GM19455 (cell line): Measurements from ENCODE around the gene ANKMY1.

Source experiments
- ATAC-seq: cut with Tn5 transposase; IDR thresholded peaks from one replicate; pipeline ENCODE4 v1.9.1; 2021; ENCODE audit not compliant: unreplicated experiment

The ANKMY1 gene

DNA sequence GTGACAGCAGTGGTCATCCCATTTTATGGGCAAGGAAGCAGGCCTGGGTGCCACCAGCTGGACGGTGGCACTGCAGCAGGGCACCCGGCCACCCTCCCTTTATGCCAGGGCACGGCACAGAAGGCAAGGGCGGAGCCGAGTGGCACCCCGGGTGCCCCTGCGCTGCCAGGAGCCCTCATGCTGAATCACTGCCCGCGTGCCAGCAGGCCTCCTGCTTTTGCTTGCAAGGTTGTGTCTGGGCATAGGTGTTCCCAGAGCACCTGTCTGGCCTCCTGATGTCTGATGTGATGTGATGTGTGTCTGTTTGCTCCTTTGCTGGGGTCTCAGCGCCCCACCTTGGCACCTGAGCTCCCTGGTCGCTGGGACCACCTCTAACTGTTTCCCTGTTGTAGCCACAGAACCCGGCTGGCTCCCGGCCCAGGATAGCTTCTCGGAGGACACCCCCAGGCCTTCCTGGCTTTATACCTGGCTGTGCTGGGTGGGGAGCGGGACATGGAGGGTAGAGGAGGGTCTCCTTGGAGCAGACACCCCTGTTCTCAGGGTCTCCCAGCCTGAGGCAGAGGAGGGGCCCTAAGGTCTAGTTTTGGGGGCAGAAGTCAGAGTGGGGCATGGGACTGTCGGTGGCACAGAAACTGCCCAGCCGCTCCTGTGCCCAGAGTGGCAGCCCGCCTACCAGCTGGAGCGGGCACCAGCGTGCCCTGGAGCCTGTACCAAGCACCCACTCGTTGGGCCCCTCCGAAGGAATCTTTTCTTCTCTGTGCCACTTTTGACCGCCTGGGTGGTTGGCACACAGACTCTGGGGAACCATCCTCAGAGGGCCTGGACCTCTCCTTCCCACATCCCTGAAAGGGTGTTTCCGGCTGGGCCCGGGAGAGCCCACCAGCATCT is 118.7 kb downstream of the ANKMY1 start:
- no peak for ATAC-seq

GRCh38 chr2:240437861-240438809 is 119.7 kb downstream of the ANKMY1 start:
- no peak for ATAC-seq

GRCh38 chr2:240437551-240437860 is 120.3 kb downstream of the ANKMY1 start:
- no peak for ATAC-seq

DNA sequence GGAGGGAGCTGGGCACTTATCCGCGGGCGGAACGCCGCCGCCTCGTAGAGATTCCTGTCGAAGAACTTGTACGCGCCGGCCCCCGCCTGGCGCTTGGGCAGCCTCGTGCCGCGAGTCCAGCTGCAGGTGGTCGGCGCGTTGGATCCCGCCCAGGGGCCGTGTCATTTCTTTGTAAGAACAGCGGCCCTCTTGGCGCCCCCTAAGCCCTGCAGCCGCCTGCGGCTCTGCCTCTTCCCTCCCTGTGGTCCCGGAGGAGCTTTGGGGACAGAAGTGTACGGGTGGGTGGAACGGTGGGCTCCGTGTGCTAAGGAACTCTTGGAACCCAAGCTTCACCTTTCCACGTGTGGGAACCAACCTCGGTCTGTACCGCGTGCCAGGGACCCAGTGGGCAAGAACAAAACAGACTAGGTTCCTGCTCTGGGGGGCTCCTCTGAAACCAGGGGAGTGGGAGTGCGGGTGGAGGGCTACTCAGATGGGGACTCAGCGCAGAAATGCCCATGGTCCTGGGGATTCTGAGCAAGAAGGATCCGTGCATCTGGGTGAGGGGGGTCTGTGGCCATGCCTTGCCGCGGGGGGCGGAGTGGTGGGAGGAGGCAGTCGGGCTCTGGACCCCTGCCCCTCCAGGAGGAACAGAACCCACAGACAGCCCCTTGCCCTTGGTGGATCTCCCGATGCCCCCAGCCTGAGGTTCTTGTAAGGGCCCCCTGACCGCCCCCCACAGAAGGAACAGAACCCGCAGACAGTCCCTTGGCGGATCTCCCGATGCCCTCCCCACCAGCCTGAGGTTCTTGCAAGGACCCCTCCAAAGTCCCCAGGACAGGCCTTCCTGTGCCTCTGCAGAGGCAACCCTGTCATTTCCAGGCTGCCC is 120.9 kb downstream of the ANKMY1 start:
- no peak for ATAC-seq

DNA sequence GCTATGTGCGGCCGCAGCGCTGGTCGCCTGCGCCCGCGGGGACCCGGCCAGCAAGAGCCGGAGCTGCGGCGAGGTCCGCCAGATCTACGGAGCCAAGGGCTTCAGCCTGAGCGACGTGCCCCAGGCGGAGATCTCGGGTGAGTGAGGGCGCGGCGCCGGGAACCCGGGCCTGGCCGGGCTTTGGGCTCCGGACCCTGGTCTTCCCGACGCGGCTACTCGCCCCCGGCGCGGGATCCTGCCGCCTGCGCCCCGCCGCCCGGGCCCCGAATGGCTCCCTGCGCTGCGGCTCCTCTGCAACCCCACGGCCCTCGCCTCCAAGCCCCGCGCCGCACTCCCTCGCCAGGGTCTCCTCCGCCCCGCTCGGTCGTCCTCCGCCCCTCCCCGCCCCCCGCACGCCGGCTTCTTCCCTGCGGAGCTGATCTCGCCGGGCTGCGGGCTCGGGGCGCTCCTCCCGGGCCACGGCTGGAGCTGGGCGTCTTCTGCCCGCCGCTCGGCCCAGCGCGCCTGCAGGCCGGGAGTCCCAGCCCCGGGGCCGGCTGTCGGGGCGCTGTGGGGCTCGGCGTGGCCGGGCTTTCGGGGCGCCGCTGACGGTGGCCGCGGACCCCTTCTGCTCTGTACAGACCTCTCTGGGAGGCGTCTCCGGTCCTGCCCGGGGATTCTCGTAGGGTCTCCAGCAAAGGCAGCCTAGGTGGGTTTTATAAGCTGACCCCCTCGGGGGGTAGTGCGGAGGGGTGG is 121.7 kb downstream of the ANKMY1 start:
- peak; percentile 13 for ATAC-seq

DNA sequence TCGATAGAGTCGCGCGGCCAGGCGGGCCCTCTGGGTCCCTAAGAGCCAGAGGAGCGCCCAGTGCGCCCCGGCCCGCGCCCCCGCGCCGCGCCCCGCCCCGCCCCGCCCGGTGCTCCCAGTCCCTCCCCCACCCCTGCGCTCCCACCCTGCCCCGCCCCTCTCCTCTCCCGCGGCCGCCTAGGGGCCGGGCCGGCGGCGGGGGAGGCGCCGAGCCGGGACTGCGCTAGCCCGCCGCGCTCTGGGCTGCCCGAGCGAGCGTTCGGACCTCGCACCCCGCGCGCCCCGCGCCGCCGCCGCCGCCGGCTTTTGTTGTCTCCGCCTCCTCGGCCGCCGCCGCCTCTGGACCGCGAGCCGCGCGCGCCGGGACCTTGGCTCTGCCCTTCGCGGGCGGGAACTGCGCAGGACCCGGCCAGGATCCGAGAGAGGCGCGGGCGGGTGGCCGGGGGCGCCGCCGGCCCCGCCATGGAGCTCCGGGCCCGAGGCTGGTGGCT is 122.3 kb downstream of the ANKMY1 start, which contains the start of gene GPC1:
Gene GPC1 (plus strand): TSS at position 207 of the 491 bp plus-strand sequence. CDS start 256 bp downstream, at position 463.
- peak; percentile 62 for ATAC-seq

DNA sequence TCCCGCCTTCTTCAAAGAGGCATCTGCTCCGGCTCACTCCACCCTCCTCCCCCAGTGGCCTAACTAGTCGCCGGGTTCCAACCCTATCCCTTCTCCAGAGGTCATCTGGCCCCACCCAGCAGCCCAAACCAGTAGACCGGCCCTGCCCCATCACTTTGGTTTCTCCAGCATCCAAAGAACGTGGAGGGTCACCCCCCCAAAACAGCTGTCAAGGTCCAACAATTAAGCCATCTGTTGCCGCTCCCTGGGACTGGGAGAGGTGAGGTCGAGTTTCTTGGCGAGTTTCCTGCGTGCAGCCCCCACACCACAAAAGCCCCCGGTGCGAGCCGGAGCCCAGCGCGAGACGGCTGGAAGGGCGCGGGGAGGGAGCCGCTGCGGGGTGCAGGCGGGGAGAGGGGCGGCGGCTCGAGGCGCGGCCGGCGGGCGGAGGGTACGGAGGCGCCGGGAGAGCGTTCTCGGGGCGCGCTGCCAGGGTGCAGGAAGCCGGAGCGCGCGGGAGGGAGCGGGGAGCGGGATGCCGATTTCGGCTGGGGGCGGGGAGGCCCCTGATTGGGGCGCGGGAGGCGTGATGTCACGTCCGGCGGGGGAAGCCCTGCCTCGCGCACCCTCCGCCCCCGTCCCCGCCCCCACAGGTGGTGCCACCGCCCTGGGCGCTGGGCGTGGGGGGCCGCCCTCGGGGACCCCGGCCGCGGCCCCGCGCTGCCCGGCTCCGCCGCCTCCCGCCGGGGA is 122.9 kb downstream of the ANKMY1 start:
- ATAC-seq, result peak; percentile 61

- no peak for ATAC-seq
These were observed 123.6 kb downstream of the ANKMY1 start for GRCh38 chr2:240433973-240434727.

- ATAC-seq, result no peak
These were observed 124.7 kb downstream of the ANKMY1 start for GRCh38 chr2:240432820-240433801.

DNA sequence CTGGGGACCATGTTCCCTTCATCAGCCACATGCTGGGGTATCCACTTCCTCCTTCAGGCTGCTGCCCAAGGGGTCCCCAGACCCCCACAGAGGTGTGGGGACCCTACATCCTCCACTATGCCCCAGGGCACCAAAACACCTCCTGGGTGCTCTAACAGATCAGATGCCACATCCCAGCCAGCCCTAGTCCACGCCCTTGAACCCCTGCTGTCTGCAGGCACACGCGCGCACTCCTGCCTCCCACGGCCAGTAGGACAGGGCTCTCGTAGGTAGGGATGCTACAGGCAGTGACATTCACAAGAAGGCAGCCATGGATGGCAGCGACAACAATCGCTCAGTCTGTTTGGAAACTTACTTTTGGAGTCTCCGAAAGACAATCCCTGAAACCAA is 125.4 kb downstream of the ANKMY1 start:
- ATAC-seq, result no peak

DNA sequence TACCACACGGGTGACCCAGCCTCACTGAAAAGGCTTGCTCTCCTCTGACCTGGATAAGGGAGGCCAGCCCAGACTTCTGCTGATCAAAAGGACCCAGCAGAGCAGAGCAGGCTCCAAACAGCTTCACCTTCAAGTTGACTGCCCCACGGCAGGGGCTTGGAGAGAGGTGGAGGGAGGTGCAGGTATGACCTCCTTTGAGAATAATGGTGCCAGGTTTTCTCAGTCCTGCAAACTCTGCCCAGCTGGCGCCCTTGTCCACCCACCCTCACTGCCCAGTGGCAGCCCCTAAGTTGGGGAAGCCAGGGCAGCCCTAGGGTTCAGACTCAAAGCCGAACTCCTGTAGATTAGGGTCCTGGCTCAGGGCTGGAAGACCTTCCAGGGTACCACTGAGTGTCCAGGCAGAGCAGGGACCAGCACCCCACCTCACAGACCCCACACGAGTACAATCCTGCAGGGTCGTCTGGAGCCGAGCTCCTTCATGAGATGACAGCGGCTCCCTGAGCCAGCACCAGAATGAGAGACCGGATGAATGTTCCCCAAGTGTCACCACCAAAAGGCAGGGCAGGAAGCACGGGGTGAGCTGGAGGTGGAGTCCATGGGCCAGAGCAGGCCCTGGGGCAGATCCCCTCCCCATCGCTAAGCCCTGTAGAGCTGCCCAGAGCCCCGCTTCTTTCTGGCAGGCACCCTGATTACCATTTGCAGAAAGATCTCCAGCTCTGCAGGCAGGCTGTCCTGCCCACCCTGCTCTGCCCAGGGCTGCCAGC is 125.9 kb downstream of the ANKMY1 start:
- no peak for ATAC-seq

- no peak for ATAC-seq
These were observed 126.5 kb downstream of the ANKMY1 start for GRCh38 chr2:240431271-240431660.

GRCh38 chr2:240430595-240430994 is 127.2 kb downstream of the ANKMY1 start:
- no peak for ATAC-seq

- ATAC-seq, result no peak
These were observed 127.8 kb downstream of the ANKMY1 start for GRCh38 chr2:240429872-240430491.
